Endothelial cell of umbilical vein (primary cell): ENCODE measurements around the gene ULK4. TPM values are rescaled to one million over a fixed set of nuclear protein-coding genes. Genes with fewer than 3 reads are reported as not detected.

Experiments
- BruUV-seq: library from RNA; stranded (reverse); fragments of 400-500 nt; replicated peaks from 2 replicates; lab custom pipeline; 2021; lab: Mats Ljungman, UMichigan
- CTCF ChIA-PET: fragments of 300-600, 350-600 bp; sonication (Branson Sonifier 250); formaldehyde crosslinking; loops from one replicate; lab custom pipeline; 2021; ENCODE audit warnings: antibody characterized with exemption, inconsistent platforms; lab: Charles Lee
- POLR2A ChIA-PET: fragments of 300-600, 350-600 bp; sonication (Branson Sonifier 250); formaldehyde crosslinking; loops from one replicate; lab custom pipeline; 2021; ENCODE audit warnings: antibody characterized with exemption, inconsistent platforms; lab: Charles Lee
- DNase-seq: peaks from one replicate; pipeline ENCODE4 v3.0.0-alpha.2; 2011; ENCODE audit warnings: low read depth, low spot score
- FAIRE-seq: peaks from 2 replicates; lab custom pipeline; 2011; peaks lifted over from hg19 to GRCh38; lab: Jason Lieb, UNC
- H2AFZ ChIP-seq: 2 replicates; pipeline ENCODE4 v1.6.0; 2012; ENCODE audit warnings: low read depth, low read length, control low read depth, inconsistent platforms
- H3K27ac ChIP-seq: 2 replicates; pipeline ENCODE4 v1.5.1; 2011; ENCODE audit warnings: low read depth, mild to moderate bottlenecking, control low read depth, low read length, moderate library complexity; ENCODE audit not compliant: insufficient read depth
- H3K27me3 ChIP-seq, 2 experiments: 2 replicates each; pipeline versions ENCODE4 v1.6.0 to v1.6.1; 2011; ENCODE audit warnings: low read length in 2 of 2, mixed read lengths in 1 of 2; ENCODE audit not compliant: control insufficient read depth in 2 of 2, insufficient read depth in 2 of 2
- H3K36me3 ChIP-seq, 2 experiments: 2 replicates in 1 of 2; 3 replicates in 1 of 2; pipeline ENCODE4 v1.5.1; 2011; ENCODE audit warnings: low read length in 2 of 2, mild to moderate bottlenecking in 1 of 2, moderate library complexity in 1 of 2; ENCODE audit not compliant: control insufficient read depth in 2 of 2, insufficient read depth in 2 of 2; ENCODE audit errors: extremely low read depth in 1 of 2
- H3K4me1 ChIP-seq: 3 replicates; pipeline ENCODE4 v1.5.1; 2011; ENCODE audit warnings: mild to moderate bottlenecking, low read length; ENCODE audit not compliant: control insufficient read depth, insufficient read depth; ENCODE audit errors: extremely low read depth
- H3K4me2 ChIP-seq: 2 replicates; pipeline ENCODE4 v1.6.1; 2011; ENCODE audit warnings: low read length, control low read depth, mixed read lengths; ENCODE audit not compliant: insufficient read depth
- H3K4me3 ChIP-seq, 3 experiments: fragments of 200-600 bp in 1 of 3; sonication (generic), shearing (Covaris generic) in 1 of 3; replicated peaks in 1 of 3; 2 replicates each; pipeline ENCODE4 v1.5.1; 2011 to 2016; ENCODE audit warnings: control low read depth in 3 of 3, low read length in 3 of 3, mild to moderate bottlenecking in 2 of 3, inconsistent platforms in 1 of 3, low read depth in 1 of 3, moderate library complexity in 1 of 3; ENCODE audit not compliant: insufficient read depth in 1 of 3
- H3K79me2 ChIP-seq: 2 replicates; pipeline ENCODE4 v1.6.0; 2012; ENCODE audit warnings: low read length, inconsistent platforms; ENCODE audit not compliant: control insufficient read depth, insufficient read depth
- H3K9ac ChIP-seq: replicated peaks from 2 replicates; pipeline ENCODE3; 2011; ENCODE audit warnings: low read length, control low read depth; ENCODE audit not compliant: insufficient read depth; ENCODE audit errors: extremely low read depth
- H3K9me1 ChIP-seq: replicated peaks from 3 replicates; pipeline ENCODE4 v1.6.0; 2011; ENCODE audit warnings: mild to moderate bottlenecking, low read length; ENCODE audit not compliant: control insufficient read depth, insufficient read depth; ENCODE audit errors: extremely low read depth
- H3K9me3 ChIP-seq: replicated peaks from 2 replicates; pipeline ENCODE4 v1.5.1; 2012; ENCODE audit warnings: low read length, inconsistent platforms; ENCODE audit not compliant: control insufficient read depth, insufficient read depth
- H4K20me1 ChIP-seq: replicated peaks from 2 replicates; pipeline ENCODE3; 2011; ENCODE audit warnings: mild to moderate bottlenecking, low read length; ENCODE audit not compliant: control insufficient read depth, insufficient read depth; ENCODE audit errors: extremely low read depth
- EZH2 ChIP-seq: IDR thresholded peaks from 2 replicates; pipeline ENCODE4 v1.6.1; 2012; ENCODE audit warnings: borderline replicate concordance, low read depth, mild to moderate bottlenecking, moderate library complexity, low read length, inconsistent platforms; ENCODE audit not compliant: severe bottlenecking
- MYC ChIP-seq: IDR thresholded peaks from one replicate; pipeline ENCODE4 v1.6.1; 2011; ENCODE audit warnings: mild to moderate bottlenecking, low read depth, low read length
- POLR2A ChIP-seq: IDR thresholded peaks from 2 replicates; pipeline ENCODE4 v1.6.1; 2012; ENCODE audit warnings: low read depth, mild to moderate bottlenecking, control low read depth, low read length
- POLR2AphosphoS5 ChIP-seq: IDR thresholded peaks from 2 replicates; pipeline ENCODE4 v1.6.1; 2012; ENCODE audit warnings: low read depth, mild to moderate bottlenecking, control low read depth, low read length, moderate library complexity; ENCODE audit not compliant: insufficient read depth
- dilution Hi-C: fragments of 300-500 bp; cut with MboI; formaldehyde crosslinking; loops from one replicate; pipeline ENCODE4 v1.15.0; 2019; ENCODE audit warnings: low sequenced_read_pairs; ENCODE audit not compliant: extremely low pct_ligation_motif_present
- intact Hi-C: fragments of 100-400 bp; cut with micrococcal nuclease; formaldehyde crosslinking; loops from one replicate; pipeline ENCODE4 v1.10.0; 2022
- polyA plus RNA-seq, 4 experiments: library from polyadenylated mRNA; depleted of rRNA in 3 of 4; stranded (reverse) in 3 of 4; unstranded in 1 of 4; fragments of >200 nt; gene quantifications; 2 replicates each; pipeline versions ENCODE4 v1.2.1 to v1.2.3, GENCODE V29; 2011 to 2012; ENCODE audit warnings: missing spikeins in 1 of 4
- total RNA-seq: library from RNA; stranded (reverse); gene quantifications from 2 replicates; pipeline ENCODE4 v1.2.3, GENCODE V29; 2021
- TF ChIP-seq, protein P1 (sequence below), 2 donors: IDR thresholded peaks; 1 replicate in 1 of 2; 2 replicates in 1 of 2; pipeline ENCODE4 v1.5.1; 2011; ENCODE audit warnings: low read length in 2 of 2, mild to moderate bottlenecking in 2 of 2, moderate library complexity in 2 of 2, control low read depth in 1 of 2, inconsistent platforms in 1 of 2, low read depth in 1 of 2; ENCODE audit not compliant: insufficient read depth in 1 of 2; ENCODE audit errors: extremely low read depth in 1 of 2
- TF ChIP-seq, protein P2 (sequence below): IDR thresholded peaks from 2 replicates; pipeline ENCODE4 v1.6.1; 2011; ENCODE audit not compliant: insufficient read depth, insufficient read length

ULK4 gene
- total and polyA plus RNA-seq, 2 donors (not counting 3 experiments of a cell fraction or from before 2014, with no cell fraction given): 3.3 to 16.0 TPM

DNA sequence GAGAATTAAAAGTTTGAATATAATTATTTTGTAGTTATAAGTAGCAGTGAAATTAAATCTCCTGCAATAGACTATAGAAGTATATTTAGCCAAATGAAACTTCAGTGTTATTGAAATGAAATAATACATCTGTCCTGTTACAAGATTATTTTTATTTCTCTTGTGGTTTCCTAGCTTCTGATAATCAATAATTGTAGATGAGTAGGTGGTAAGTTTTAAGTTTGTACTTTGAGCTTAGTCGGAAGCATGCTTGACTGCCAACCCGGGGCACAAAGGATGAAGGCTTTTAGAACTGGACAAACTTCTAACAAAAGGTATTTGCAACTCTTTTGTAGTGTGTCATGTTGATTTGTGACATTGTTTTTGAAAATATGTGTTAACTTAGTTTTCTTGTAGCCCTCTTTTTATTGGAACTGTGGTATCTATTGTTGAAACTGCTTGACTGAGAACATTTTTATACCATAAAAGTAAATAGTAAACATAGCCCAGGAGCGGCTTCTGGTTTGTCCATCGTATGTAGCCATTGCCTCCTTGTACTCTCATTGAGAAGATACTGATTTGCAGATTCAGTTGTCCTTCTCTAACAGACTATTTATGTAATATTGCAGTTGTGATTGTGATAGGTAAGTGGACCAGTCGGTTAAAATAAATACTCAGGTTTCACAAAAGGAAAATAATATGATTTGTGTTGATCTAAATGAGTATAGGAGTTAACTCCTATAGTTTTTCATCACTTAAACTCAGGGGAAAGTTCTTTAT is 759.6 kb downstream of the ULK4 start:
- H3K79me2 ChIP-seq: peaks cover 78% of the 10 kb centered on the region
- BruUV-seq: no TSS peak
- peak overlapping the region; percentile 98 for H3K4me2 ChIP-seq
- H3K36me3 ChIP-seq: no peaks in the 10 kb centered on the region
- TF ChIP-seq POLR2AphosphoS5 (no peak), POLR2A (no peak), MYC (no peak), EZH2 (no peak)
- TF ChIP-seq, protein P1, sequence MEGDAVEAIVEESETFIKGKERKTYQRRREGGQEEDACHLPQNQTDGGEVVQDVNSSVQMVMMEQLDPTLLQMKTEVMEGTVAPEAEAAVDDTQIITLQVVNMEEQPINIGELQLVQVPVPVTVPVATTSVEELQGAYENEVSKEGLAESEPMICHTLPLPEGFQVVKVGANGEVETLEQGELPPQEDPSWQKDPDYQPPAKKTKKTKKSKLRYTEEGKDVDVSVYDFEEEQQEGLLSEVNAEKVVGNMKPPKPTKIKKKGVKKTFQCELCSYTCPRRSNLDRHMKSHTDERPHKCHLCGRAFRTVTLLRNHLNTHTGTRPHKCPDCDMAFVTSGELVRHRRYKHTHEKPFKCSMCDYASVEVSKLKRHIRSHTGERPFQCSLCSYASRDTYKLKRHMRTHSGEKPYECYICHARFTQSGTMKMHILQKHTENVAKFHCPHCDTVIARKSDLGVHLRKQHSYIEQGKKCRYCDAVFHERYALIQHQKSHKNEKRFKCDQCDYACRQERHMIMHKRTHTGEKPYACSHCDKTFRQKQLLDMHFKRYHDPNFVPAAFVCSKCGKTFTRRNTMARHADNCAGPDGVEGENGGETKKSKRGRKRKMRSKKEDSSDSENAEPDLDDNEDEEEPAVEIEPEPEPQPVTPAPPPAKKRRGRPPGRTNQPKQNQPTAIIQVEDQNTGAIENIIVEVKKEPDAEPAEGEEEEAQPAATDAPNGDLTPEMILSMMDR (IDR thresholded peaks at IDR 0.05; ENCODE audit: extremely low read depth in 1 of 2, insufficient read depth in 1 of 2, low read depth in 1 of 2, low read length in 2 of 2): no peak
- TF ChIP-seq, protein P2, sequence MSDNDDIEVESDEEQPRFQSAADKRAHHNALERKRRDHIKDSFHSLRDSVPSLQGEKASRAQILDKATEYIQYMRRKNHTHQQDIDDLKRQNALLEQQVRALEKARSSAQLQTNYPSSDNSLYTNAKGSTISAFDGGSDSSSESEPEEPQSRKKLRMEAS: no peak
- H3K4me1 ChIP-seq: peaks cover 33% of the 10 kb centered on the region
- FAIRE-seq (no peak), DNase-seq (peak; percentile 47)
- no peak overlapping the region for H2AFZ ChIP-seq
- peak overlapping the region in 2 of 3 experiments; percentile 83 to 90 for H3K4me3 ChIP-seq
- POLR2A ChIA-PET: interaction anchor here (0.6 to 1.4 kb wide), 2 partner anchors 11 kb away, joined by 3 read pairs; no protein-coding TSS in a partner anchor
- no peaks in the 10 kb centered on the region for H3K9me1 ChIP-seq
- H4K20me1 ChIP-seq: peaks cover 38% of the 10 kb centered on the region
- CTCF ChIA-PET: interaction anchor here (0.7 to 1.9 kb wide), 7 partner anchors 11 to 678 kb away, joined by 3 to 5 read pairs (median 3); partner anchors contain the start of gene ZNF621
- intact Hi-C loops (loop anchor here (2.0 to 10.0 kb wide), 8 partner anchors 29 to 1270 kb away; partner anchors contain the start of genes ULK4 and ZNF621), dilution Hi-C loops (no loop called here)
- peak overlapping the region; percentile 50 for H3K27ac ChIP-seq
- peaks cover 0 to 2% of the 10 kb centered on the region in 2 experiments for H3K27me3 ChIP-seq
- H3K9ac ChIP-seq: peak overlapping the region; percentile 83
- H3K9me3 ChIP-seq: no peaks in the 10 kb centered on the region
